ENCODE results near the gene STXBP1.

The STXBP1 gene

GRCh38 chr9:127634021-127634420 lies 21.9 kb downstream of the STXBP1 start:
- Histone ChIP-seq H3K4me3 (ENCODE audit: low read length in 2 of 2) (no peak overlapping the region), H3K4me1 (ENCODE audit: control insufficient read depth in 2 of 2, insufficient read depth in 2 of 2, low read length in 2 of 2) (peaks cover 0 to 12% of the 10 kb centered on the region in 2 donors), H3K36me3 (ENCODE audit: control insufficient read depth in 2 of 2, insufficient read depth in 2 of 2, low read length in 2 of 2) (no peaks in the 10 kb centered on the region), H3K9me3 (ENCODE audit: control insufficient read depth in 2 of 2, low read length in 2 of 2) (no peaks in the 10 kb centered on the region), H3K9ac (ENCODE audit: low read depth in 1 of 2, low read length in 2 of 2) (no peak overlapping the region), H3K27ac (ENCODE audit: low read depth in 2 of 2, low read length in 2 of 2) (peak overlapping the region in 1 of 2 donors; percentile 44), H3K27me3 (ENCODE audit: control insufficient read depth in 2 of 2, insufficient read depth in 2 of 2, low read length in 2 of 2) (no peaks in the 10 kb centered on the region)

GRCh38 chr9:127634698-127635097 lies 22.6 kb downstream of the STXBP1 start:
- H3K36me3 ChIP-seq (ENCODE audit: control insufficient read depth in 2 of 2, insufficient read depth in 2 of 2, low read length in 2 of 2) = no peaks in the 10 kb centered on the region
- no peaks in the 10 kb centered on the region for H3K27me3 ChIP-seq (ENCODE audit: control insufficient read depth in 2 of 2, insufficient read depth in 2 of 2, low read length in 2 of 2)
- peak overlapping the region in 1 of 2 donors; percentile 44 for H3K27ac ChIP-seq (ENCODE audit: low read depth in 2 of 2, low read length in 2 of 2)
- peaks cover 0 to 12% of the 10 kb centered on the region in 2 donors for H3K4me1 ChIP-seq (ENCODE audit: control insufficient read depth in 2 of 2, insufficient read depth in 2 of 2, low read length in 2 of 2)
- no peaks in the 10 kb centered on the region for H3K9me3 ChIP-seq (ENCODE audit: control insufficient read depth in 2 of 2, low read length in 2 of 2)
- no peak overlapping the region for H3K9ac ChIP-seq (ENCODE audit: low read depth in 1 of 2, low read length in 2 of 2)
- no peak overlapping the region for H3K4me3 ChIP-seq (ENCODE audit: low read length in 2 of 2)

- Histone ChIP-seq H3K36me3 (ENCODE audit: control insufficient read depth in 2 of 2, insufficient read depth in 2 of 2, low read length in 2 of 2) (no peaks in the 10 kb centered on the region), H3K9ac (ENCODE audit: low read depth in 1 of 2, low read length in 2 of 2) (no peak overlapping the region), H3K4me3 (ENCODE audit: low read length in 2 of 2) (no peak overlapping the region), H3K27me3 (ENCODE audit: control insufficient read depth in 2 of 2, insufficient read depth in 2 of 2, low read length in 2 of 2) (no peaks in the 10 kb centered on the region), H3K27ac (ENCODE audit: low read depth in 2 of 2, low read length in 2 of 2) (no peak overlapping the region), H3K4me1 (ENCODE audit: control insufficient read depth in 2 of 2, insufficient read depth in 2 of 2, low read length in 2 of 2) (peaks cover 0 to 12% of the 10 kb centered on the region in 2 donors), H3K9me3 (ENCODE audit: control insufficient read depth in 2 of 2, low read length in 2 of 2) (no peaks in the 10 kb centered on the region)
Measured at GRCh38 chr9:127635201-127635735, 23.2 kb downstream of the STXBP1 start.

DNA sequence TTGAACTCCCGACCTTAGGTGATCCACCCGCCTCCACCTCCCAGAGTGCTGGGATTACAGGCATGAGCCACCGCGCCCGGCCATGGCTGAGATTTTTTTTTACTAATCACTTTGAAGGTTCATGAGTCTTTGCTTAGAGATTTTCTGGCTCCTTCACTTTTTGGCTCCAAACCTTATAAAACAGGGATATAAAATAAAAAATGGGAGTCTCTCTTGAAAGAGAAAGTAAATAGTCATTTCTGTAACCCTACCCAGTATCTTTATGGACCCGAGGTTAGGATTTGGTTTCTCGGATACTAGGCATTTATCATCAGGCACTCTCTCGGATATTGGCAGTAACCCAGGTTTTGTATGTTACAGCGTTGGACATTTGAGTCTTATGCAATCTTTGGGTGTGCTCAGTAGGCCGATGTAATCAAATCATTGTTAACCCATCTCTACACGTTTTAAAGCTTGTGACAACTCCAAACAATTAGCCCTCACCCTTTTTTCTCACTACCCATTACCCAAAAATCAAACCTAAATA lies 25.3 kb downstream of the STXBP1 start:
- H3K4me1 ChIP-seq (ENCODE audit: control insufficient read depth in 2 of 2, insufficient read depth in 2 of 2, low read length in 2 of 2) = peaks cover 0 to 12% of the 10 kb centered on the region in 2 donors
- H3K27ac ChIP-seq (ENCODE audit: low read depth in 2 of 2, low read length in 2 of 2) = peak overlapping the region in 1 of 2 donors; percentile 42
- H3K36me3 ChIP-seq (ENCODE audit: control insufficient read depth in 2 of 2, insufficient read depth in 2 of 2, low read length in 2 of 2) = no peaks in the 10 kb centered on the region
- peak overlapping the region in 1 of 2 donors; percentile 23 for H3K4me3 ChIP-seq (ENCODE audit: low read length in 2 of 2)
- H3K27me3 ChIP-seq (ENCODE audit: control insufficient read depth in 2 of 2, insufficient read depth in 2 of 2, low read length in 2 of 2) = no peaks in the 10 kb centered on the region
- H3K9ac ChIP-seq (ENCODE audit: low read depth in 1 of 2, low read length in 2 of 2) = no peak overlapping the region
- no peaks in the 10 kb centered on the region for H3K9me3 ChIP-seq (ENCODE audit: control insufficient read depth in 2 of 2, low read length in 2 of 2)

- Histone ChIP-seq H3K4me1 (ENCODE audit: control insufficient read depth in 2 of 2, insufficient read depth in 2 of 2, low read length in 2 of 2) (peaks cover 0 to 8% of the 10 kb centered on the region in 2 donors), H3K4me3 (ENCODE audit: low read length in 2 of 2) (no peak overlapping the region), H3K9ac (ENCODE audit: low read depth in 1 of 2, low read length in 2 of 2) (no peak overlapping the region), H3K27ac (ENCODE audit: low read depth in 2 of 2, low read length in 2 of 2) (no peak overlapping the region), H3K9me3 (ENCODE audit: control insufficient read depth in 2 of 2, low read length in 2 of 2) (no peaks in the 10 kb centered on the region), H3K36me3 (ENCODE audit: control insufficient read depth in 2 of 2, insufficient read depth in 2 of 2, low read length in 2 of 2) (no peaks in the 10 kb centered on the region), H3K27me3 (ENCODE audit: control insufficient read depth in 2 of 2, insufficient read depth in 2 of 2, low read length in 2 of 2) (no peaks in the 10 kb centered on the region)
Measured at GRCh38 chr9:127640908-127641545, 28.9 kb downstream of the STXBP1 start.

DNA sequence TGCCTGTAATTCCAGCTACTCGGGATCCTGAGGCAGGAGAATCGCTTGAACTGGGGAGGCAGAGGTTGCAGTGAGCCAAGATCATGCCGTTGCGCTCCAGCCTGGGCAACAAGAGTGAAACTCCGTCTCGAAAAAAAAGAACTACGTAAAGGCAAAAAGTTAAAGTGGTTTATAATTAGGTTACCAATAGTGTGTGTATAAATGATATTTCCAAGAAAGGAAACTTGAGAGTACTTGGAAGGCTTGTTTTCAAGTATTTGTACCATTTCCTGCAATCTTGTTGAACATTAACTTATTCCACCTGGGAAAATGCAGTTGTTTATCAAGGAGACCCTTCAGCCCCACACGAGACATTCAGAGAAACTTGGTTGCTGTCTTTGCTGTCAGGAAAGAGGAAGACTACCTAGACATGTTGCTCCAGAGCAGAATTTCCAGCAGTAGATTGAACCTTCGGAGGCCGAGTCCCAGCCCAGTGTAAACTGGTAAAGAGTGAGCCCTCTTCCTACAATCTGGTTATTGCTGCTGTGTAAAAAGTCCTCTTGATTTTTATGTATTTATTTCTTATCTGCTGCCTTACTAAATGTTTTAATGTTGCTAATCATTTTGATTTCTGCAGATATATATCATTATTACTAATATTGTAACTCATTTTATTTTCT lies 30.1 kb downstream of the STXBP1 start:
- Histone ChIP-seq H3K4me3 (ENCODE audit: low read length in 2 of 2) (no peak overlapping the region), H3K27ac (ENCODE audit: low read depth in 2 of 2, low read length in 2 of 2) (no peak overlapping the region), H3K9me3 (ENCODE audit: control insufficient read depth in 2 of 2, low read length in 2 of 2) (no peaks in the 10 kb centered on the region)

DNA sequence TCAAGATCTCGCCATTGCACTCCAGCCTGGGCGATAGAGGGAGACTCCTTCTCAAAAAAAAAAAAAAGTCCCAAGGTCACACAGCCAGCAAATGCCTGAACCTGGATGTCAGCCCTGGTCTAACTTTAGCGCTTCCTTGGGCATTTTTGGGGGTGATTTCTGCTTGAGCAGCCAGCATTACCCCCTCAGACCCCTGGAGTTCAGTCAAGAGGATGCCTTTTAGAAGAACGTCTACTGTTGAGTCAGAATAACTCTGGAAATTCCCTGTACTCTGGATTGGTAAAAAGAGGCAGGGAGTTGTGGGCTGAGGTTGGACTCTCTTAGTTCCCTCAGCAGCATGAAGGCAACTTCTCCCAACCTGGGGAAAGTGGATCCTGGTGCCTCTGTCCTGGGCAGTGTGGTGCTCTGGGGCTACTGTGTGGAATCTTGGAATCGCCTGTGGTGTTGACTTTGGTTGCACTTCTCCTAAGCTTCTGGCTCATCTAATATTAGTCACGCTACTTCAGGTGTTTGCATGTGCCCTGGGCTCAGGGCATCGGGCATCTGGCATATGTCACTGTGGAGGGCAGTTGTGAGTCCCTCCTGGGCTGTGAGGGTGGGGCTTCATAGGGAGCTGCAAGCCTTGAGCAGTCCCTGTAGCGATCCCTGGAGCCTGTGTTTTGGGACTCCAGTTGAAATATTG lies 32.2 kb downstream of the STXBP1 start:
- no peak overlapping the region for H3K4me3 ChIP-seq (ENCODE audit: low read length in 2 of 2)
- no peaks in the 10 kb centered on the region for H3K36me3 ChIP-seq (ENCODE audit: control insufficient read depth in 2 of 2, insufficient read depth in 2 of 2, low read length in 2 of 2)
- no peak overlapping the region for H3K27ac ChIP-seq (ENCODE audit: low read depth in 2 of 2, low read length in 2 of 2)

More for the DNA sequence above, 30.1 kb downstream of the STXBP1 start:
- Histone ChIP-seq H3K27me3 (ENCODE audit: control insufficient read depth in 2 of 2, insufficient read depth in 2 of 2, low read length in 2 of 2) (no peaks in the 10 kb centered on the region), H3K4me1 (ENCODE audit: control insufficient read depth in 2 of 2, insufficient read depth in 2 of 2, low read length in 2 of 2) (peaks cover 0 to 8% of the 10 kb centered on the region in 2 donors), H3K36me3 (ENCODE audit: control insufficient read depth in 2 of 2, insufficient read depth in 2 of 2, low read length in 2 of 2) (no peaks in the 10 kb centered on the region), H3K9ac (ENCODE audit: low read depth in 1 of 2, low read length in 2 of 2) (no peak overlapping the region)

GRCh38 chr9:127644943-127645342 lies 32.9 kb downstream of the STXBP1 start:
- no peak overlapping the region for H3K4me3 ChIP-seq (ENCODE audit: low read length in 2 of 2)
- H3K27me3 ChIP-seq (ENCODE audit: control insufficient read depth in 2 of 2, insufficient read depth in 2 of 2, low read length in 2 of 2) = no peaks in the 10 kb centered on the region
- H3K27ac ChIP-seq (ENCODE audit: low read depth in 2 of 2, low read length in 2 of 2) = no peak overlapping the region
- H3K9me3 ChIP-seq (ENCODE audit: control insufficient read depth in 2 of 2, low read length in 2 of 2) = no peaks in the 10 kb centered on the region
- H3K4me1 ChIP-seq (ENCODE audit: control insufficient read depth in 2 of 2, insufficient read depth in 2 of 2, low read length in 2 of 2) = peaks cover 0 to 2% of the 10 kb centered on the region in 2 donors
- no peak overlapping the region for H3K9ac ChIP-seq (ENCODE audit: low read depth in 1 of 2, low read length in 2 of 2)
- H3K36me3 ChIP-seq (ENCODE audit: control insufficient read depth in 2 of 2, insufficient read depth in 2 of 2, low read length in 2 of 2) = no peaks in the 10 kb centered on the region

More for the DNA sequence above, 32.2 kb downstream of the STXBP1 start:
- Histone ChIP-seq H3K4me1 (ENCODE audit: control insufficient read depth in 2 of 2, insufficient read depth in 2 of 2, low read length in 2 of 2) (peaks cover 0 to 2% of the 10 kb centered on the region in 2 donors), H3K9ac (ENCODE audit: low read depth in 1 of 2, low read length in 2 of 2) (no peak overlapping the region), H3K9me3 (ENCODE audit: control insufficient read depth in 2 of 2, low read length in 2 of 2) (no peaks in the 10 kb centered on the region), H3K27me3 (ENCODE audit: control insufficient read depth in 2 of 2, insufficient read depth in 2 of 2, low read length in 2 of 2) (no peaks in the 10 kb centered on the region)

GRCh38 chr9:127647451-127647850 lies 35.4 kb downstream of the STXBP1 start:
- no peak overlapping the region for H3K27ac ChIP-seq (ENCODE audit: low read depth in 2 of 2, low read length in 2 of 2)

GRCh38 chr9:127650518-127650917 lies 38.4 kb downstream of the STXBP1 start:
- H3K4me1 ChIP-seq (ENCODE audit: control insufficient read depth in 2 of 2, insufficient read depth in 2 of 2, low read length in 2 of 2) = no peaks in the 10 kb centered on the region
- H3K4me3 ChIP-seq (ENCODE audit: low read length in 2 of 2) = no peak overlapping the region
- H3K36me3 ChIP-seq (ENCODE audit: control insufficient read depth in 2 of 2, insufficient read depth in 2 of 2, low read length in 2 of 2) = peaks cover 0 to 3% of the 10 kb centered on the region in 2 donors
- H3K27ac ChIP-seq (ENCODE audit: low read depth in 2 of 2, low read length in 2 of 2) = no peak overlapping the region
- no peaks in the 10 kb centered on the region for H3K27me3 ChIP-seq (ENCODE audit: control insufficient read depth in 2 of 2, insufficient read depth in 2 of 2, low read length in 2 of 2)
- H3K9ac ChIP-seq (ENCODE audit: low read depth in 1 of 2, low read length in 2 of 2) = no peak overlapping the region
- H3K9me3 ChIP-seq (ENCODE audit: control insufficient read depth in 2 of 2, low read length in 2 of 2) = no peaks in the 10 kb centered on the region

More at GRCh38 chr9:127647451-127647850, 35.4 kb downstream of the STXBP1 start:
- peaks cover 0 to 2% of the 10 kb centered on the region in 2 donors for H3K4me1 ChIP-seq (ENCODE audit: control insufficient read depth in 2 of 2, insufficient read depth in 2 of 2, low read length in 2 of 2)
- H3K9ac ChIP-seq (ENCODE audit: low read depth in 1 of 2, low read length in 2 of 2) = no peak overlapping the region
- no peaks in the 10 kb centered on the region for H3K9me3 ChIP-seq (ENCODE audit: control insufficient read depth in 2 of 2, low read length in 2 of 2)
- H3K36me3 ChIP-seq (ENCODE audit: control insufficient read depth in 2 of 2, insufficient read depth in 2 of 2, low read length in 2 of 2) = no peaks in the 10 kb centered on the region
- H3K4me3 ChIP-seq (ENCODE audit: low read length in 2 of 2) = no peak overlapping the region
- H3K27me3 ChIP-seq (ENCODE audit: control insufficient read depth in 2 of 2, insufficient read depth in 2 of 2, low read length in 2 of 2) = no peaks in the 10 kb centered on the region

All from mucosa of rectum (tissue), 2 donors.